H54 (cell line): ENCODE results near the gene MVB12B.

Source experiments
- DNase-seq: peaks from one replicate; pipeline ENCODE4 v3.0.0; 2011; ENCODE audit warnings: low spot score, mixed read lengths; ENCODE audit not compliant: insufficient read length
- FAIRE-seq: peaks from 3 replicates; lab custom pipeline; 2011; peaks lifted over from hg19 to GRCh38; lab: Jason Lieb, UNC
- POLR2A ChIP-seq: IDR thresholded peaks from 2 replicates; pipeline ENCODE4 v1.6.1; 2011; ENCODE audit warnings: low read depth, mild to moderate bottlenecking, low read length

MVB12B gene

DNA sequence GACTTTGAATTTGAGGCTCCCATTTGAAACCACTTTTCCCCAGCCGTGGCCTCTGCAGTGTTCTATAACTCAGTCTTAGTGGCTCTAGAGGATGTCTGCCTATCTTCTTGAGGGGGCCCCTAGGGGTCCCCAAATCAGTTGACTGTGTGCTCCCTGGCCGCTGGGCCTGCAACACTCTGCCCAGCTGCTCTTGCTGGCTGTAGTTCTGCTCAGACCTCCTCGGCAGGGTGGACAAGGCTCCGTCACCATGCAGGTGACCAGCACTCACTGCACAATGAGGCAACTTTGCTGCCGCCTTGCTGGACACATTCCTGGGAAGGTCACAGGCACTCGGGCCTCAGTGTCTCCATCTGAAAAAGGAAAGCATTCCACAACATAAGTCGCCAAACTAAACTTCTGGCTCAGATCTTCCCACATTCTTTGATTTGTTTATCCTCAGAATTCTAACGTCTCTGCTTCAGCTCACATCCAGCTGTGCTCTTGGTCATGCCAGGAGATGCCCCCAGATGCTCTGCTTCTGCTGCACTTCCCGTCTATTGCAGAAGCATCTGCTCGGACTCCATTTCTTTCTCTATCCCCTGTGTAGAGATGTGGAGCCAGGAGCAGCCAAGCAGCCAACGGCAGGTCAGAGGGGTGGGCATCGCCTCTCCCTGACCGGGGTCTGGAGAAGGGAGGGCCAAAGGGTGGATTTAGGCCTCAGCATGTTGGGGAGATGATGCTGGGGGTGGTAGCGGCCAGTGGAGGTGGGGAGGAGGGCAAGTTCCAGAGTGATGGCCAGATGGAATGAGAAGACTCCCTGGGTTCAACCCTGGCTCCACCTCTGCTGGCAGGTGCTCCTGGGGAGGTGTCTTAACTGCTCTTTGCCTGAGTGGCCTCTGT, 133.6 kb downstream of the MVB12B start:
- no peak for DNase-seq
- no peak for TF ChIP-seq POLR2A
- no peak for FAIRE-seq

DNA sequence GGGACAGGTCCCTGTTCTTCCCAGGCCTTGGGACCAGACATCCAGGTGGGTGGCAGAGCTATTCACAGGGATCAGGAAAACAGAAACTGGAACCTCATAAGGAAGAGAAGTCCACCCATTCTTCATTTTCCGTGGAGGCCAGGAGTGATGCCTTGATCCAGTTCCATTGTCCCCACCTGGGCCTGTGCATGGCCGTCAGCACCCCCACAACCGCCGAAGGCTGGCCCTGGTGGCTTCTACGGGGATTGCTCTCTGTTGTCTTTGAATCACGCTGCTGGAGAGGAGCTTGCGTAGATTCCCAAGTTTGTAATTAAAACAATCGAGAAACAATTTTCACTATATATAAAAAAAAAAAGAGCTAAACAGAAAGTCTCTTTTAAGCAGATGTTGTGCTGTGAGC, 134.4 kb downstream of the MVB12B start:
- no peak for FAIRE-seq

DNA sequence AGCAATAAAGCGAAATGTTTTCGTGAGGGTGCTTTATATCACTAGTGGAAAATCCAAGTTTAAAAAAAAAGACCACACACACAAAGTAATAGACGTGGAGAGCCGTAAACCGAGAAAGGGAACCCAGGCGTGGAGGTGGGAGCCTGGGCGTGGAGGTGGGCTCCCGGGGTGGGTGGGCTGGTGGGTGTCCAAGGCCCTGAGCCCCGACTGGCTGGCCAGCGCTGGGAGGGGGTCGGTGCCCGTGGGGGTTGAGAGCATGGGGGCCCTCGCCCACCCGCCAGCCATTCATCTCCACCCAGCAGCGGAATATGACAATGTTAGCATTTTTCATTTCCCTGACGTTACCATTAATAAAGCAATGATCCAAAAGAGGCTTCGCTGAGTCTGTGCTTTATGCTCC, 135.0 kb downstream of the MVB12B start:
- FAIRE-seq = no peak
- no peak for TF ChIP-seq POLR2A
- DNase-seq = no peak

More for the DNA sequence above, 134.4 kb downstream of the MVB12B start:
- DNase-seq = no peak
- no peak for TF ChIP-seq POLR2A

DNA sequence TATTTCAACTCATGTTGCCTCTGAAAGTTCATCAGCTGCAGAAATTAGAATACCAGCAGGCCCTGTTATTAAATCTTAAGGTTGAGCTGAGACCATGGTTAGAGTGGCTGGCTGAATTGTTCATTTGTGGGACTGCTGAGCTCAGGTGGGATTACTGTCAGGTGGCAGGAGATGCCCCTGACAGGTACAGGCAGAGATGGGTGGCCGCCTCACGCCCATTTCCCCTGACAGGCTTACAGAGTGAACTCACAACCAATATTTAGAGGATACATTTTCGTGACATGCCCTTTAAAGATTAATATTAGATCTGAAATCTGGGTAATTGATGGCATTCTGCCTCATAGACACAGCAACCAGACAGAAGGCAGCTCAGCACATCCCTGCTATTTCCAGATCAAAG, 136.0 kb downstream of the MVB12B start:
- FAIRE-seq (no peak), DNase-seq (no peak)
- no peak for TF ChIP-seq POLR2A

DNA sequence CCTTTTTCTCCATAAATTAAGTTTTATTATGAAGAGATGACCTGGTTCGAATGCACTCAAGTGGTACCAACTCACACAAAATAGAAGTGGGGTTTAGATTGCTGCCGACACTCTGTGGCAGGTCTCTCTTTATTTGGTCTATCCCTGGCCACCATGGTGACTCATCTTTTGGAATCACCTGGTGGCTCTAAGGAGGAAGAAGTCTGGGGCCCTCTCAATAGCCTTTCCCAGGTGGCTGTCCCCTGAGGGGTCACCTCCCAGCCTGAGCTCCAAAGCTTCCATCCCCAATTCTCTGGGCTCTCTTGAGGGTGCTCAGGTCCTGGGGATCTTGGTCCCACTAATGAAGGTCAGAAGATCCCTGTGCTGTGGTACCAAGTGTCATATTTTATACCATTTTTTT, 136.8 kb downstream of the MVB12B start:
- no peak for DNase-seq
- TF ChIP-seq POLR2A = no peak
- no peak for FAIRE-seq

DNA sequence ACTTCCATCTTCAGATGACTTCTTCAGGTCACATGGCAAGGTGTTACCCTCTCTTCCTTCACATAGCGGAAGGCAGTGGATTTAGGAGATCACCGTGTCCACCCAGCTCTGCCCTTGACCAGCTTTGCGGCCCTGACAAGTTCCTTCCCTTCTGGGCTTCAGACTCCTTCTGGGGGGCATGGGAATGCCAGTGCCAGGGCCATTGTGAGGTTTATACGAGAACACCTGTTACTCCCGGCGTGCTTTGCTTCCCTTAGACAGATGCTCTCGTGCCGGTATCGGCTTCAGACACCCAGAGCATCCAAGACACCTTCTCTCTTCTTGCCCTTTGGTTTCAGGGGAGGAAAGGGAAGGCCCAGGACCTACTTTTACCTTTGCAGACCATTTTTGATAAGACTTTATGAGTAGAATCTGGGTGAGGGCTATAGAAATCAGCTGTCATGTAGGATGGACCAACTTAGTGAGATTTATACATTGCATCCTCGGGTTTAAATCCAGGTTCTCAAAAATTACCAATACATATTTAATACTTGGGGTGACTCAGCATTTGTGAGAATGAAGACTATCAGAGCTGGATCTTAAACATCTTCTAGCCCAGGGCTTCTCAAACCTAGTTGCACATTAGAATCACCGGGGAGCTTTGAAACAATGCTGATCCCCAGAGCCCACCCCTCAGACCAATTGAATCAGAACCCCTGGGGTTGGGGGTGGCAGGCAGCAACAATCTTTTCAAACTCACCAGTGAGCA, 138.2 kb downstream of the MVB12B start:
- FAIRE-seq (no peak), DNase-seq (no peak)
- no peak for TF ChIP-seq POLR2A

DNA sequence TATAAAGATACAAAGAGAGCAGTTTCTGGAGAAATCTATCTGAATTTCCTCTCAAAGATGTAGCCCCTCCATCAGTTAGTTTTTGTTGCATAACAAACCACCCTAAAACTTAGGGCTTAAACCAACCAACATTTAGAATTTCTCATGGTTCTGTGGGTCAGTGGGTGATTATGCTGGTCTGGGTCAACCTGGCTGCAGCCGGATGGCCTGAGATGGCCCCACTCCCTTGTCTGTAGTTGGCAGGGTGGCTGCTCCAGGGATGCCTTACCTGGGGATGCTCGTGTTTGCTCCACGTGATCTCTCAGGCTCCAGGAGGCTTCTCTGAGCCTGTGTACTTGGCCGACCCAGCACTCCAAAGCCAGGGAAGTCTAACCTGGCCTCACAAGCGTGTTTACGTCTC, 139.3 kb downstream of the MVB12B start:
- DNase-seq (no peak), FAIRE-seq (no peak)
- no peak for TF ChIP-seq POLR2A

DNA sequence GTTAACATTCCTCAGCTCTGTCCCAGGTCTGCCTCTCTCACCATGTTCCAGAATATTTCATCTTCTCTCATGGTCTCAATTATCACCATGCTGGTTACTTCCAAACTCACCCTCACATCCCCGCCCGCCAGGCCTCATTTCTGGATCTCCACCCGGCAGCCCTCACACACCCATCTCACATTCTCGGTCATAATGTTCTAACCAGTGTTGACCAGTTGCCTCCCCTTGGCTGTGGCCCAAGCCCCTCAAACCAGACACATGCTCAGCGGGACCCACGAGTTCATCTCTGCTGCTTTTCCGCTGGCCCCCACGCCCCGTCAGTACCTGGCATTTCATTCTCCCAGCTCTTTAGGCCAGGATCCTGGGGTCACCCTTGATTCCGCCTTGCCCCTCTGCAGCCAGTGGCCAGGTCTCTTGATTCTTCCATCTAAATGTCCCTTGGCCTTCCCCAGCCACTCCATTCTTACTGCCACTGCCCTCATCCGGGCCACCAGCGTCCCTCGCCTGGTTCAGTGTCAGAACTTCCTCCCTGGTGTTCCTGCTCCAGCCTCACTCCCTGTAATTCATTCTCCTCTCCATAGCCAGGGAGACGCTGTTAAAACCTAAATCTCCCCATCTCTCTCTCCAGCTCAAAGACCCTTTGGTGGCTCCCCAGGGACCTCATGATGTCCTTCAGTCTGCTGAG, 141.7 kb downstream of the MVB12B start:
- no peak for TF ChIP-seq POLR2A
- FAIRE-seq = no peak
- DNase-seq = no peak

DNA sequence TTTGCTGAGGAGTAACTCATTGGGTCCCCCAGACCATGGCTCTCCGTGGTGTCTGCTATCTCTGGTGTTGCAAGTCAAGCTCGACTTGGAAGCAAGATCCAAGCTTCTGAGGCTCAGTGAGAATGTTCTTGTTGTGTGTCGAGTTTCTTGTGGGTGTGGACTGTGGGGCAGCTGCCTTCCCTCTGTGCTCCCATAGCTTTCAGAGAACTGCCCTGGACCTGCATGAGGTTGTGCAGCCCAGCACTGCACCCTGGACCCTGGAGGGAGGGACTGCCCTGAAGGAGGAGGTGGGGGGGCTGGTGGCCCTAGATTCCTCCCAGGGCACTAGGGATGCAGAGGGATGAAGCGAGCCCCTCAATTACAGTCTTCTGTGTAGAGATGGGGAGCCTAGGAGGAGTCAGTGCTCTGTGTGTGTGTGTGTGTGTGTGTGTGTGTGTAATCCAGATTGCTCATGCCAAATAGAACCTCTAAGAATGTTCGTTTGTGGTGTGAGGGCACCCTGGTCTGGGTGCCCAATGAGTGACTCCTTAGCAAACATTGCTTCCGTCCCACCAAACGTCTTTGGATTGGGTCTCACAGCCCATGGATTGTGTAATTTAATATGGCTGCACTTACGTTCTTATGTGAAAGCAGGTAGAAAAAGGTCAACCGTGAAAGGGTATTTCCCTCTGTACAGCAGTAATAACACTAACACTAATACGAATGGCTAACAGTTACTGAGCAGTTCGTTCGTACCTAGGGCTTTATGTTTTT, 143.8 kb downstream of the MVB12B start:
- TF ChIP-seq POLR2A = no peak
- FAIRE-seq (no peak), DNase-seq (no peak)

DNA sequence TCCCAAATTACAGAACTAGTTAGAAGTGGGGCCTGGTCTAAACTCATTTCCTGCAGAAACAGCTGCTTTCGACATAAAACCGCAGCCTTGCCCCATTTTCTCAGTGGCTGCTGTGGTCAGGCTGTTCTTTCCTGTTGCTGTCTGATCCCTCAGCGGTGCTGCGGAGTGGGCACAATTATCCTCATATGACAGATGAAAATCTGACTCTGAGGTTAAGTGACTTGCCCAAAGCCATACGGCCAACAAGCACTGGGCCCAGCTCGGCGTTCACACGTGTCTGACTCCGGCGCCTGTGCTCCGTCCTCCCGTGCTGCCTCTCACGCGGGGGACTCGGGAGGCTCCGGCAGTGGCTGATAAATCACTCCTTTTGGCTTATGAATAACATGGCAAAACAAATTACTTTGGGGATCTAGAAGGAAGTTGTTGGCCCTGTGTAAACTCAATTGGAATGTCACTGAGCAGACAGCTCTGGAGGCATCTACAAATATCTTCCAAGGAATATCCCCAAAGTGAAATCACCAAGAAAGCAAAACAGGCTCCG, 144.5 kb downstream of the MVB12B start:
- DNase-seq = no peak
- FAIRE-seq = no peak
- TF ChIP-seq POLR2A = no peak

DNA sequence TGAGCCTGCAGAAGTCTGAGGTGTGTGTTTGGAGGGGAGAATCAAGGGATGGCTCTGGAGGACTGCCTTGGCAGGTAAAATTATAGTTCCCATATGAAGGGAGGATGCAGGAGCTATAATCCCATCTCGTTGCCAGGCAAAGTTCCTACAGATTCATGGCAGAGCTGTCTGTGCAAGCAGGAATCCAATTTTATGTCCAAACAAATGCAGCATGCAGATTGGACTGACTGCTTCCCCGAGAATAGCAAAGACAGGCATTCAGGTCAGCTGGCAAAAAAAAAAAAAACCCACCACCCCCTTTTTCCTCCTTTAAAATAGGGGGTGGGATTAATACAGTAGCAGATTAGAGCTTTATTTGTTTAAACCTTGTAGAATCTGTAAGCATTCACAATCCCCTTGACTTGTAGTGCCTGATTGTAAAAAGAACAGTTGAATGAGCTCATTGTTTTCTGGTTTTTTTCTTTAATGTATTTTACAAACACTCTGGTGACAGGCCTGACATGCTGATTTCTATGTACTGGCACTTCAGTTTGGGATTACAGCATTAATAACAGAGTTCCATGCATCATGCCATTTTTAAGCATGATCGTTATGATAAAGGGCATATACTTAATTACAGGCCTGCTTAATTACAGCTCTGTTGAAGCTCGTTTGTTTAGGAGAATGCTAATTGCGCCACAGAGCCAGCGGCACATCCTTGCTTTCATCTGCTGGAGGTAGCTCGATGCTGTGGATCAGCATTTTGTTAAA, 145.7 kb downstream of the MVB12B start:
- TF ChIP-seq POLR2A = no peak
- DNase-seq (no peak), FAIRE-seq (no peak)

DNA sequence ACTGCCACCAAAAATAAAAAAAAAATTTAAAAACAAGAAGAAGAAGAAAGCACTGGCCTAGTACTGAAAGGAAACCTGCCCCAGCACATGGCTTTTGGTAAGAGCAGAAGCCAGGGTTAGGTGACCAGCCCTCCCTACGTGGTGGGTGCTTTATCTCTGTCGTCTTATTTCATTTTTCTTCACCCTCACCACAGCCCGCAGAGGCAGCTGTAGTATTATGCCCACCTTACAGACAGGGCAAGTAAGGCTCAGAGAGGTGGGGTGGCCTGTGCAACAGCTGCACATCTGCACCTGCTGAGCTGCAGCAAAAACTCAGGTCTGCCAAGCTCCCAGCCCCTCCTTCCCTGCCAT, 146.3 kb downstream of the MVB12B start:
- FAIRE-seq (no peak), DNase-seq (no peak)
- no peak for TF ChIP-seq POLR2A
